Vein endothelial cell (primary cell): ENCODE results near the gene NDUFA8. TPM values are rescaled to one million over a fixed set of nuclear protein-coding genes. Genes with fewer than 3 reads are reported as not detected.

ENCODE experiments used
- small RNA-seq: library from RNA; depleted of rRNA; stranded (forward); fragments of <200 nt; gene quantifications from one replicate; pipeline ENCODE3, GENCODE V24; 2012
- total RNA-seq: library from RNA; depleted of rRNA; stranded (reverse); fragments of >200 nt; gene quantifications from 2 replicates; pipeline ENCODE4 v1.2.3, GENCODE V29; 2012

NDUFA8 gene
- total RNA-seq: 28.4 and 29.8 TPM in 2 replicates

GRCh38 chr9:122159026-122159924 lies at the start of gene NDUFA8, which contains the start of gene MORN5:
Gene NDUFA8 (minus strand): TSS chr9:122159779. CDS start chr9:122159677, 102 bp downstream.
Gene MORN5 (plus strand): TSS chr9:122159908. CDS start chr9:122159973, 65 bp downstream.

Small RNA genes lying within 50 kb of the gene (small RNA-seq; reads per million reads assigned to genes)
- gene MIR4478: not detected

Other genes starting within 250 kb of the NDUFA8 start
- gene TTLL11, start 66.5 kb downstream of the NDUFA8 start, total RNA-seq: 5.3 and 5.9 TPM in 2 replicates
- not detected in 2 replicates for gene MORN5, start 129 bp upstream of the NDUFA8 start, total RNA-seq
- 10.1 and 36.1 TPM in 2 replicates for gene LHX6, start 69.2 kb upstream of the NDUFA8 start, total RNA-seq
- 9.1 and 13.4 TPM in 2 replicates for gene RBM18, start 105.1 kb upstream of the NDUFA8 start, total RNA-seq
- gene MRRF, start 105.1 kb upstream of the NDUFA8 start, total RNA-seq: 40.8 and 56.3 TPM in 2 replicates
- 5.2 and 5.5 TPM in 2 replicates for gene PTGS1, start 211.2 kb upstream of the NDUFA8 start, total RNA-seq